OCI-LY1 (cell line): Measurements from ENCODE around the gene ARPC2.

Experiments used
- EZH2 ChIP-seq: fragments of 200-600 bp; sonication (generic), shearing (Covaris generic); IDR thresholded peaks from 2 replicates; pipeline ENCODE4 v1.8.0; 2017; ENCODE audit warnings: borderline replicate concordance, mixed run types, mild to moderate bottlenecking, antibody characterized with exemption, low read length, moderate library complexity, mixed read lengths
- TF ChIP-seq, protein P1 (sequence below): fragments of 200-600 bp; sonication (generic), shearing (Covaris generic); IDR thresholded peaks from 2 replicates; pipeline ENCODE4 v1.5.1; 2017; ENCODE audit warnings: mild to moderate bottlenecking, antibody characterized with exemption, low read length, moderate library complexity, mixed read lengths

DNA sequence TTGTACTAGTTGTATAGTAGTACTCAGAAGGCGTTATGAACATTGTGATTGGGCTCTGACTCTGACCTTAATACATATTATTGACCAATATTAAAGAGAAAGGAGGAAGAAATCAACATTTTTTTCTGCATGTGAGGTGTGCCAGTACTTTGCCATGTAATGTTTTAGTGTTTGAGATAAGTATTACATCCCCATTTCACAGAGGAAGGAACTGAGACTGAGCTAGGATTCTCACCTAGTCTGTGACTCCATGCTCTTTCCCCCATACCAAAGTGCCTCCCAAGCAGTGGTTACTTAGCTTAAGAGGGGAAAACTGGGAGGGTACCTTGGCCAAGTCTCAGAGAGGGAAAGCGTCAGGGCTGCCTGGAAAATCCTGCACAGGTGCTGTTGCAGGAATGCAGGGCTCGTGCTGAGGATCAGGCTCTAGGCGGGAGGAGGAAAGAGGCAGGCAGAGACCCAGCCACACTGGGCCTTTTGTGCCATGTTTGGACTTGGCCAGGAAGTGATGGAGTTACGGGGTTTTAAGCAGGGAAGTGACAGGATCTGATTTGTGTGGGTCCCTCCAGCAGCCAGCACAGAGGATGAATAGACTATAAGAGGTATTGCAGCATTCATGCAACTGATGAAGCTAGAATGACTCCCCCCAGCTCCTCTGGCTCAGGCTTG is 55.0 kb downstream of the ARPC2 start:
- TF ChIP-seq, protein P1, sequence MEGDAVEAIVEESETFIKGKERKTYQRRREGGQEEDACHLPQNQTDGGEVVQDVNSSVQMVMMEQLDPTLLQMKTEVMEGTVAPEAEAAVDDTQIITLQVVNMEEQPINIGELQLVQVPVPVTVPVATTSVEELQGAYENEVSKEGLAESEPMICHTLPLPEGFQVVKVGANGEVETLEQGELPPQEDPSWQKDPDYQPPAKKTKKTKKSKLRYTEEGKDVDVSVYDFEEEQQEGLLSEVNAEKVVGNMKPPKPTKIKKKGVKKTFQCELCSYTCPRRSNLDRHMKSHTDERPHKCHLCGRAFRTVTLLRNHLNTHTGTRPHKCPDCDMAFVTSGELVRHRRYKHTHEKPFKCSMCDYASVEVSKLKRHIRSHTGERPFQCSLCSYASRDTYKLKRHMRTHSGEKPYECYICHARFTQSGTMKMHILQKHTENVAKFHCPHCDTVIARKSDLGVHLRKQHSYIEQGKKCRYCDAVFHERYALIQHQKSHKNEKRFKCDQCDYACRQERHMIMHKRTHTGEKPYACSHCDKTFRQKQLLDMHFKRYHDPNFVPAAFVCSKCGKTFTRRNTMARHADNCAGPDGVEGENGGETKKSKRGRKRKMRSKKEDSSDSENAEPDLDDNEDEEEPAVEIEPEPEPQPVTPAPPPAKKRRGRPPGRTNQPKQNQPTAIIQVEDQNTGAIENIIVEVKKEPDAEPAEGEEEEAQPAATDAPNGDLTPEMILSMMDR = no peak
- TF ChIP-seq EZH2 = no peak
